Fibroblast of the aortic adventitia (primary cell): ENCODE data around the gene IQCB1. TPM values are rescaled to one million over a fixed set of nuclear protein-coding genes. Genes with fewer than 3 reads are reported as not detected.
"Not testable (repeated sequence)": the region's sequence is repeated elsewhere in the genome, so short reads cannot be mapped to it uniquely, and the experiment has no call there.

ENCODE experiments used
- DNase-seq: peaks from one replicate; pipeline ENCODE4 v3.0.0-alpha.2; 2010; ENCODE audit warnings: low read depth
- H3K4me3 ChIP-seq: 2 replicates; pipeline ENCODE4 v1.5.1; 2011; ENCODE audit warnings: low read depth, mild to moderate bottlenecking, control low read depth, low read length, moderate library complexity
- total RNA-seq: library from RNA; depleted of rRNA; stranded (reverse); fragments of >200 nt; gene quantifications from 2 replicates; pipeline ENCODE4 v1.2.3, GENCODE V29; 2012; ENCODE audit warnings: low replicate concordance
- TF ChIP-seq, protein P1 (sequence below): IDR thresholded peaks from 2 replicates; pipeline ENCODE4 v1.5.1; 2011; ENCODE audit warnings: mild to moderate bottlenecking, low read length, control low read depth, inconsistent platforms; ENCODE audit not compliant: insufficient read depth

IQCB1 gene
- total RNA-seq, 1 donor = 19.5 TPM

DNA sequence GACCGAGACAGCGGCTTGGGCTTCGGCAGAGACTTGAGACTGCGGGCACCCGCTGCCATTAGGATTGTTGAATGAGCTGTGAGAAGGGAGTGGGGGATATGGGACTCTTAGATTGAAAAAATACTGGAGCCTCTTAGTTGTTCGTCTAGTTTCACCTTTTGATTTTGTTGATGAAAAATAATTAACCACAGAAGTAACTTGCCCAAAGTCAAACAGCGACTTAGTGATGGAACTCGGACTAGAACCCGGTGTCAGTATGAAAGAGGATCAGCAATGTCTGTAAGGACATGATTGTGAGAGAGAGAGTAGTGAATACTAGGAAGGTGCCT is 84.8 kb downstream of the IQCB1 start:
- H3K4me3 ChIP-seq = peak overlapping the region; percentile 88
- DNase-seq = no peak
- TF ChIP-seq, protein P1, sequence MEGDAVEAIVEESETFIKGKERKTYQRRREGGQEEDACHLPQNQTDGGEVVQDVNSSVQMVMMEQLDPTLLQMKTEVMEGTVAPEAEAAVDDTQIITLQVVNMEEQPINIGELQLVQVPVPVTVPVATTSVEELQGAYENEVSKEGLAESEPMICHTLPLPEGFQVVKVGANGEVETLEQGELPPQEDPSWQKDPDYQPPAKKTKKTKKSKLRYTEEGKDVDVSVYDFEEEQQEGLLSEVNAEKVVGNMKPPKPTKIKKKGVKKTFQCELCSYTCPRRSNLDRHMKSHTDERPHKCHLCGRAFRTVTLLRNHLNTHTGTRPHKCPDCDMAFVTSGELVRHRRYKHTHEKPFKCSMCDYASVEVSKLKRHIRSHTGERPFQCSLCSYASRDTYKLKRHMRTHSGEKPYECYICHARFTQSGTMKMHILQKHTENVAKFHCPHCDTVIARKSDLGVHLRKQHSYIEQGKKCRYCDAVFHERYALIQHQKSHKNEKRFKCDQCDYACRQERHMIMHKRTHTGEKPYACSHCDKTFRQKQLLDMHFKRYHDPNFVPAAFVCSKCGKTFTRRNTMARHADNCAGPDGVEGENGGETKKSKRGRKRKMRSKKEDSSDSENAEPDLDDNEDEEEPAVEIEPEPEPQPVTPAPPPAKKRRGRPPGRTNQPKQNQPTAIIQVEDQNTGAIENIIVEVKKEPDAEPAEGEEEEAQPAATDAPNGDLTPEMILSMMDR = no peak

DNA sequence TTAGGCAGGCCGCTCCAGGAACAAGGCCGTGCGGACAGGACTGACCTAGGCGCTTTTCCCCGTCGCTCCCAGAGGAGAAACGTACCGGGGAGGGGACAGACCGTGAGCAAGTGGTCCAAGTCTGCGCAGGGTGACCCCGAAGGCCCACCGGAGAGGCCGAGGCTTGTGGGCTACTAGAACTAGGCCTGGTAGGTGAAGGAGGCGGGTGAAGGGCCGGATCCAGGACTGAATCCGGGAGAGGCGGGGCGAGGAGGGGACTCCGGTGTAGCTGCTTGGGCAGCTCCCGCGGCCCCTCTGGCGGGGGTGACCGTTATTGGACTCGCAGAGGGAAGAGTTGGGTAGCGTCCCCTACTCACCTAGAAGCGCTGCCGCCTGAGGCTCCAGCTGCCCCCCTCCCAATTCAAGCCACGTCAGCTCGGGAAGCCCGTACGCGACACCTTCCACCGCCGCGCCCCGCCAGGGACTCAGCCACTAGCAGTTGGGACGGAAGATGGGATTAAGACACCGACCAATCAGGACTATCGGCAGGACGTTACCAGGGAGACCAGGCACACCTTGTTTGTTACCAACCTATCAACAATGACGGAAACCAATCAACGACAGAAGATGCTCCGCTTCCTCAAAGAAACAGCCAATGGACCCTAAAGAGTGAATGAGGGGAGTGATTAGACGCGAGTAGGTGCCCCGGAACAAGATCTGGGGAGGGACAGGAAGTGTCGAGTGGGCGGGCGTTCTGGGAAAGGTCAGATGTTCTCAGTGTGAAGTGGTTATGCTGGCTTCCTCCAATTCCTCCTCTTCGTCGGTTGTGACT is 85.4 kb downstream of the IQCB1 start, which contains the start of gene GOLGB1:
Gene GOLGB1, minus strand, starts transcription at position 466 of the 811 bp plus-strand sequence. CDS start 18,770 bp downstream, outside the sequence.
- TF ChIP-seq, protein P1 = peak; percentile 28
- H3K4me3 ChIP-seq = peak within 1 kb of the TSS; percentile 88
- peak; percentile 99 for DNase-seq

DNA sequence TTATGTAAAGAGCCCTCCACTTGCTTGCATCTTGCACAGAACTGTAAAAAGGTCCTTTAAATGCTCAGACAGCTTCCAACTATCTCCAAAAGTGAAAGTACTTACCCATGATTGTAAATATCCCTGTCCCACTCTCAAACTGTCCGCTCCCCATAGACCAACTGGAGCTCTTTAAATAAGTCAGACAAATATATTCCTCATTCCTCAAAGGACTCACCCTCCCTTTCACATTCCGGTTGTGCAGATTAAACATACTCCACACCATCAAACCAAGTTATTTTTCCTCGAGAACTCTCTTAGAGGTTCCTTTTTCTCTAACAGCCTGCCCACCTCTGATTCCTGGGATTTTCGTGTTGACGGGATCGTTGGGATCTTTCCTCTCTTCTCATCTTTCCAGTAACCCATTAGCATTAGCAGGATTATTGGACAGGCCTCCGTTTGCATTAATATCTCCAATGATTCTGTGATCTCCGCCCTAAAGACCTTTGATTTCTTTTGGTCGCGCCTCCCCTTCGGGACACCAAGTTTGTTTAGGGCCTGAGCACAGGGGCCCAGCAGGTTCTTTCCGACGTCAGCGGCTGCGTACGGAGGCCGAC is 86.1 kb downstream of the IQCB1 start:
- DNase-seq = peak; percentile 34
- H3K4me3 ChIP-seq = peak overlapping the region; percentile 88
- TF ChIP-seq, protein P1 = no peak

DNA sequence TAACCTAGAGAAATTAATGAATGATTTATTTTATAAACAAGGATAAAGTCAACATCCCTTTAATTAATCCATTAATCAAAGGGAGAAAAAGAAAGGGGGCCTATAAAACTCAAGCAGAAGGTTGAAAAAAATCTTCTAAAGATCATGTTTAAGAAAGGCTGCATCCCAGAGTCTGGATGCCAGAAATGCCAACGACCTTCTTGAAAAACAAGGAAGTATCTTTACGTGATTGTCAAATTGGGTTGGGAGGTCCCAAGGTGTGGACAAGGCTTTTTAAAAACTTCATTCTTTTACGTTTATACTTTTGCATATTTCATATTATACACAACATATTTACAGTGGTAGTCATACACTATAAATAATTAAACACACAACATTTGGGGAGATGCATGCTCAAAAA is 86.9 kb downstream of the IQCB1 start:
- peak overlapping the region; percentile 88 for H3K4me3 ChIP-seq
- TF ChIP-seq, protein P1 = no peak
- DNase-seq = no peak

DNA sequence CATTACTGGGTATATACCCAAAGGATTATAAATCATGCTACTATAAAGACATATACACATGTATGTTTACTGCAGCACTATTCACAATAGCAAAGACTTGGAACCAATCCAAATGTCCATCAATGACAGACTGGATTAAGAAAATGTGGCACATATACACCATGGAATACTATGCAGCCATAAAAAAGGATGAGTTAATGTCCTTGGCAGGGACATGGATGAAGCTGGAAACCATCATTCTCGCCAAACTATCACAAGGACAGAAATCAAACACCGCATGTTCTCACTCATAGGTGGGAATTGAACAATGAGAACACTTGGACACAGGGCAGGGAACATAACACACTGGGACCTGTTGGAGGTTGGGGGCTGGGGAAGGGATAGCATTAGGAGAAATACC is 91.8 kb downstream of the IQCB1 start:
- not testable (repeated sequence) for DNase-seq, H3K4me3 ChIP-seq

DNA sequence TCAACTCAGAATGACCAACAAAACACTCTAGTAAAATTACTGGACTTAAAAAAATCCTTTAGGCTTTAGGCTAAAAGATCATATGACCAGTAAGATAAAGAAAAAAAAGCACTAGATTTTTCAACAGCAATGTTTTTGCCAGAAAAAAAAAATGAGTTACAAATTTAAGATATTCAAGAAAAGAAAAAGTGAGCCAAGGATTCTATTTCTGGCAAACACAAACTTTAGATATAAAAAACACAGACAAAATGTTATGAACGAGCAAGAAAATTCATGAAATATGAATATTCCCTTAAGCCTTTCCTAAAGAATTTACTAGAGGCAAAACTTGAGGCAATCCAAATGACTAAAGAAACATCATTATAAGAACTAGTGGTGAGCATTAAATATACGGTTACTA is 94.0 kb downstream of the IQCB1 start:
- TF ChIP-seq, protein P1 = no peak
- peak; percentile 34 for DNase-seq
- H3K4me3 ChIP-seq = no peak overlapping the region

DNA sequence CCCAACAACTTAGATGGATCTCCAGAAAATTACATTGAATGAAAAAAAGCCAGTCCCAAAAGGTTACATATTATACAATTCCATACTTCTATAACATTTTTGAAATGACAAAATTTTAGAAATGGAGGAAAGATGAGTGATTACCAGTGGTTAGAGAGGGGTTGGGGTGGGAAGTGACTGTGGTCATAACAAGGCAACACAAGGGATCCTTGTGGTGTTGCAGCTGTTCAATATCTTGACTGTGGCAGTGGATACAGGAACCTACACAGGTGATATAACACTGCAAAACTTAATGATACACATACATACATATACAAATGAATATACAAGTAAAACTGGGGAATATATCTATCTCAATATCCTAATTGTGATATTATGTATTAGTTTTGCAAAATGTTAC is 95.0 kb downstream of the IQCB1 start:
- TF ChIP-seq, protein P1 = no peak
- no peak for DNase-seq
- no peak overlapping the region for H3K4me3 ChIP-seq
